Hematopoietic multipotent progenitor cell treated with erythropoietin and hydrocortisone succinate and interleukin-3 and kit ligand, for 17 days (in vitro differentiated cells): Measurements from ENCODE around the gene GCN1.
A peak's percentile ranks its signal among the peaks of the same experiment; 100 is the strongest.

ENCODE experiments used
- DNase-seq: peaks from one replicate; pipeline ENCODE4 v3.0.0-alpha.2; 2015; ENCODE audit warnings: low spot score

Gene GCN1

DNA sequence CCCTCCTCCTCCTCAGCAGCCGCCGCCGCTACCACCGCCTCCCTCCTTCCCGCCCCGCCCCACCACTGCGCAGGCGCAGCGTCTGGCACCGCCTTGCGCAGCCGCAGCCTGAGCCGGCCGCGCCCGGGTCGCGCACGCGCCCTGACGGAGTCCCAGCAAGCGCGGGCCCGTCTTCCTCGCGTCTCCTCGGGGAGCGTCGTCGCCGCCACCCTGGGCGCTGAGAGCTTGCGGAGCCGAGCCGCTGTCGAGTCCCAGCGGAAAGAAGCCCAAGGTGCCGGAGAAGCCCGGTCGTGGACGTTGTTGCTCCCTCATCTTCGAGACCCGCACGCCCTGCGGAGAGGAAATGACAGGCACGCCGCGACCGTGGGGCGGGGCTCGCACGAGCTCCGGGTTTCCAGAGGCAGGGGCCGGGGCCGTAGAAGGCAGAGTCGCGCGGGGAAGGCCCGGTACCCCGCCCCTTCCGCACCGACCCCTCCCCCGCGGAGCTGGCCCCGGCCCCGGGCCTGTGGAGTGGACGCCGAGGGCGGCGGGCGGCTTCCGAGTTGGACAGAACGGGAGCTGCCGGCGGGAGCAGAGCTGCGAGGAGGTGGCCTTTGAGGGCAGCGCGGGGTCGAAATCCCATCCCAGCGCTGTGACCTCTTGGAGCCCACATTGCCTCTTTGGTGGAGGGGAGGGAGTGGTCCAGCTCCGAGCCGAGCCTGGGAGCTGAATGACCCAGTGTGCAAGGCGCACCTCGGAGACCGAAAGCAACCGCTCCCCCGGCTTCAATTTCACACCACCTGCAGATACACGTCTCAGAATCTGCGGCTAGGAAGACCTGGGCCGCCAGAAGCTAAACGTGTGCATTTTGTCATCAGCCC lies 77.5 kb downstream of the GCN1 start:
- DNase-seq: peak; percentile 95

DNA sequence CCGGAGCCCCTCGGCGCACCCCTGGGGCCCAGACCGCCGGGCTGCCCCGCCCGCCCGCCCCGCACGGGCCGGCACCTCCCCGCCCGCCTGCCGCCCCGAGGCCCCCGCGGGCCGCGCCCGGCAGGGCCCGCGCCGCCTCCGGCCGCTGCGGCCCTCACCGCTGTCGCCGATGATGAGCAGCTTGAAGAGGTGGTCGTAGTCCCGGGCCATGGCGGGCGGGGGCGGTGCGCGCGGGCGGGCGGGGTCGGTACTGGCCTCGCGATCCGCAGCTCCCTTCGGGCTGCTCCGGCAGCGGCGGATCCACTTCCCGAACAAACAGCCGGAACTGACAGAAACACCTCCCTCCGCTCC lies 78.1 kb downstream of the GCN1 start, which contains the start of gene RAB35:
RAB35 (minus strand) TSS at position 313 of the 351 bp plus-strand sequence; CDS start at position 210, 103 bp downstream.
- no peak for DNase-seq

DNA sequence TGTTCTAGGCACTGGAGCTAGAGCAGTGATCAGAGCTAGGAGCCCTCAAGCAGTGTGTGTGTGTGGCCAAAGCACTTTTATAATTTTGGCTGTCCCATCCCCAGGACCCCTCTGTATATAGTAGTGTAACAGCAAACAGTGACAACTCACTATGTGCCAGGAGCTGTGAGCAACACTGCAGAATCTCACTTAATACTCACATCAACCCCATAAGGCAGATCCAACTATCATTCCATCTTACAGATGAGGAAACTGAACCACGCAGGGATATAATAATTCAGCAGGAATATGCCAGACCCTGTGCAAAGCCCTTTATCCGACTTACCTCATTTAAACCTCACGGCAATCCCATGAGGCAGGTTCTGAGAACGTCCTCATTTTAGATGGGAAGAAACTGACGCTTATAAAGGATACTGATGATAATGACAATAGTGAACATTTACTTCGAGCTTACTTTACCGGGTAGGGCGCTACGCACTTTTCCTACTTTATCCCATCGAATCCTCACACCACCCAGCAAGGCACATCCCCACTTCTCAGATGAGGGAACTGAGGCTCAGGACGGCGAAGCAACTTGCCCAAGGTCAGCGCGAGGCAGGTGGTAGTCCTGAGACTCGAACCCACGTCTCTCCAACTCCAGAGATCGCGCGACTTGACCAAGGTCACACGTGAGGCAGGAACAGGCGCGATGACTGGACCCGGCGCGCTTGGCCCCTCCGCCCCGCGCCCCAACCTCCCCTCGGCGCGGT lies 78.6 kb downstream of the GCN1 start:
- peak; percentile 49 for DNase-seq

DNA sequence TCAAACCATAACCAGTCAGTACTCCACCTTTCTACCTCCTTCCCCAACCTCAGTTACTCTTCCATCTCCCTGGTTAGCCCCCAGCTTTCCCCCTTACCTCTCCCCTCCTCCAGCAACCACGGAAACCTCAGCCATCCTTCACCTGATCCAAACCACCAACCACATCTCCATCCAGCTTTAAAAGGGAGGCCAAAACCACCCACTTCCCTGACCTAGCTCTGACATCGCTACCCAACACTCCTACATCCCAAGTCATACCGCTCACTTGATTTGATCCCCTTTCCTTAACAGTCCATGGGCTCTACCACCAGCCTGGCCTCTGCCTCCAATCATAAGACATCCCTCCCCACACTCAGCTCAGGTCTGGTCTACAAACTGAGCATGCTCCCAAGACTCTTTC lies 79.4 kb downstream of the GCN1 start:
- no peak for DNase-seq

DNA sequence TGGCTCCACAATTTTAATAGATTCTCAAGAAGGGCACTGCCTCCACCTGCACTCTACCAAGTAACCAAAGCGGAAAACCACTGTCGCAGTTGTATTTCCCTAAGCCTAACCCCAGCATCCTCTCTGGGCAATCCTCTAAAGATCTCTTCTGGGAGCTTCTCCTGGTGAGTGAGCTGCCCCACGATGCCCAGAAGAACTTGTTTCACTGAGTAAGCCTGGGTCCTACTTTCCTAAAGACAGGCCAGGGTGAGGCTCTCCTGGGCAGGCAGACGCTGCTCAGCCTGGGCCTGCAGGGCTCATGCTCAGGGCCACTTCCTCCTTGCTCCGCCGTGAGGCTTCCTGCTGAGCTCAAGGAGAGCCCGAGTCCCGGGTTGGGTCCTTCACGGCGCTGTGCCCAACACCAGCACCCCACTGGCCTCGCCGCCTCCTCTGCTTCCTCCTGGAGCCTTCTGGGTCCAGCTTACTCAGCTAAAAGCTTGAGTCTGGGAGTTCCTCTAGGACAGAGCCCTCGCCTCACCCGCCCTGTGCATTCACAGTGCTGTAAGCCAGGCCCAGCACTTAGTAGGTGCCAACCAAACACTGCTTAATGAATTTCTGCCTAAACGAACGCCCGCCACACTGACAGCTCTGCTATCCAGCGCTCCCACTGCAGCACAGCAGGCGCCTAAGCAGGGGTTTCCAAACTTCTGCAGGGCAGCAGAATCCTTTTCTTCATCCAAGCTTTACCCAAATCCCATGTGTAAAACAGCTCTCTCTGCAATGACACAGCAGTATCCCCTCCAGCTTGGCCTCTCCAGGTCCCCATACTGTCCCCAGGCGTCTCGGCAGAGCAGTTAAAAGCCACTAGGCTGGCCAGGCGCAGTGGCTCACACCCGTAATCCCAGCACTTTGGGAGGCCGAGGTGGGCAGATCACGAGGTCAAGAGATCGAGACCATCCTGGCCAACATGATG lies 83.7 kb downstream of the GCN1 start:
- no peak for DNase-seq

DNA sequence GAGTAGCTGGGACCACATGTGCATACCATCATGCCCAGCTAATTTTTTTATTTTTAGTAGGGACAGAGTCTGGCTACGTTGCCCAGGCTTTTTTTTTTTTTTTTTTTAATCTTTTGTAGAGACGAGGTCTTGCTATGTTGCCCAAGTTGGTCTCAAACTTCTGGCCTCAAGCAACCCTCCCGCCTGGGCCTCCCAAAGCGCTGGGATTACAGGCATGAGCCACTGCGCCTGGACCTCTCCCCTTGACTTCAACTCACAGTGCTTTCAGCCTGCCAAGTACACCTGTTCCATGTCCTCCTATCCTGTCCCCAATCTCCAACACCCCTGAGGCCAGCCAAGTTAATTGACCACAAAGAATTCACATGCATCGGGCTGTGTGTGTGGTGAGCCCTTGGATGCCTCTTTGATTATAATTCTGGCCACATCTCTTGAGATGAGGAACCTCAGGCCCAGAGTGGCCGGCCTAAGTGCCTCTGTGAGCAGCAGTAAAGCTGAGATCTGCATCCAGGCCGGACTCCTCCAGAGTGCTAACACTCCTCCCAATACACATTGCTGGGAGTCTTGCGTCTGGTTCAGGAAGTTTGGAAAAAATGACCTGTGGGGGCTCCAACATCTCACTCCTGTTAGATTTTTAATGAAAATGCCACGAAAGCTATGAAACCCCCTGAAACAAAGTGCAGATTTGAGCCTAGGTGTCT lies 84.8 kb downstream of the GCN1 start:
- DNase-seq: no peak

DNA sequence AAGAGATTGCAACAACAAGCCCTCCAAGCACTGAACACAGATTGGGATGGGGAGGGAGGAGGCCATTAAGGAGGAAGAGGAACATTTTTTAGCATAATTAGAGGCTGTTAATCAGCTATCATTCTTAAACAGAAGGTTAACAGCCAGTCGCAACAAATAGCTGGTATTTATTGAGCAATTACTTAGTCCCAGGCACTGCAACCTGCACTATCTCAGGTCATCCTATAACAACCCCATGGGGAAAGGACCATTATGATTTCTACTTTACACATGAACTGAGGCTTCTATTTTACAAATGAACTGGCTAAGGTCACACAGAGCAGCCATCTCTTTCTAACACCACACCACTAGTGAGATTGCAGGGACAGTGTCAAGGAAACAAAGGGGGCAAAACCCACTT lies 88.4 kb downstream of the GCN1 start:
- no peak for DNase-seq

DNA sequence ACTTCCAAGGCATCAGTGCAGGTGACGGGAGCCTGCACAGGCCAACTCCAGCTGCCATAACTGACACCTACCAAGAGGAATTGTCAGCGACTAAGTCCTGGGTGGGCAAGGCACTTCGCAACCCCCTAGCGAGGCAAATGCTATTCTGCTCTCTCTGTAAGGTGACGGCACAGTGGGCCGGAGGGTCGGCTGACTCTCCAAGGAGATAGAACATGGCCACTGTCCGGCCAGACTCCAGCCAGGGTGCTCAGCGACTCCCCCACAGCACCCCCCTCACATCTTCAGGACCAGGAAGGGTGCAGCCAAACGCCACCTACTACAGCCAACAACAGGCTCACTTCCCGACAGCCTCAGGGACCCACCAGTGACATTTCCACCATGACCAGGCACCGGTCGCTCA lies 91.1 kb downstream of the GCN1 start:
- DNase-seq: no peak

DNA sequence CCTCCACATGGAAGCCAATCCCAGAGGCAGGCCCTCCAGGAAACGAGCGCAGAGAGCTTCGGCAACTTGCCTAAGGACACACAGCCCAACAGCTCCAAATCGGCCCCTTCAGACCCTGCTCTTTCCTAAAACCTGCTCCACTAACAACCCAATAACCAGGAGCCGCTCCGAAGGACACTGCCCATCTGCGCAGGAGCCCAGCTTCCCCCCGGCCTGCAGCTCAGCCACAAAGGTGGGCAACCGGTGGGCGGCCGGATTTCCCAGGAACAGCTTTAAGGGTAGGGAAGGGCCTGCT lies 91.5 kb downstream of the GCN1 start:
- DNase-seq: no peak

DNA sequence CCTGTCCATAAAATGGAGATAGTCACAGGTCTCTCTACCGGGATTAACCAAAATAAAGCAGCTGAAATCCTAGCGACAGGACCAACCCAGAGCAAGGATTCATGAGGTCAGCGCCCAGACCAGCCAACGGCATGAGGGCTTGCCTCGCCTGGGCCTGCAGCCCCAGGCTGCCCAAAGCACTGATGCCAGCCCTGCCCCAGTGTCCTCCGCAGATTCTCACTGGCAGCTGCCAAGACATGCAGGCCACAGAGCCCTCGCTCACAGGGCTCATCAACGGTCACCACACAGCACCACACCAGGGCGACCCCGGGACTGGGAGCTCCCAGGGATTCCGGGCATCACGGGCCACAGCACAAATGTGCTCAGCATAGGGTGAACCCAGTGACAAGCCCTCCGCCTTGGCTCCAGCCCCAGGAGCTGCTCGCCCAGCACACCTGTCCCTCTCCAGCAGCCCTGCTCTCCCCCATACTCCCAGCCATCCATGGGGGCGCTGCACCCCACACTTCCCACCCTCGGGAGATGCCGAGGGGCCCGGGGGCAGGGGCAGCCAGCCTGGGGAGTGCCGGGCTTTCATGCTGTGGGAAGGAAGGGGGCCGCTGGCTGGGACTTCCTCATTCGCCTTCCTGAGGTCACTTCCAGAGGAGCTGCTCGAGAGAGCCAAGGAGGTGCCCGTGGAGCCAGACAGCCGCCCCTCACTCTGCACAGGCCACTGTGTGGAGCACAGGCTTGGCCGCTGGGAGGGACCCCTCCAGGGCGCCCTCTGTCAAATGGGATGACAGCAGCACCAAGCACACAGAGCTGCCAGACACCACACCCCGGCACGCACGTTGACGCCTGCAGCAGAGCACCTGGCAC lies 92.1 kb downstream of the GCN1 start:
- DNase-seq: no peak

DNA sequence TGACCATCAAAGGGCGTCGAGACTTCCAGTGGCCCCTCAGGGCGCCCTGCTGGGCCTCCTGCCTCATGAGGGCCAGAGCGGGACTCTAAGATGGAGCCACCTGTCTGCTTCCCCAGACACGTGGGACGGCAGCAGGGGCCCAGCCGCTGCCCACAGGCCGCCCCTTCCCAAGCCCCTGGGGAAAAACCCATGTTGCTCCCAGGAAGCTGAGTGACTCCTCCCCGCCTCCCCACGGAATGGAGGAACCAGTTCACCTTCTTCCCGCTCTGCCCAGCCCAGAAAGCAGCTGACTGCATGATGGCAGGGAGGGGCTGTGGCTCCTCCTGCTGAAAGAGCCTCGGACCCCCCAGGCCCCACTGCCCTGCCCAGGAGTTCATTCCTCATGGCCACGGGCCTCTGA lies 92.9 kb downstream of the GCN1 start:
- DNase-seq: no peak

DNA sequence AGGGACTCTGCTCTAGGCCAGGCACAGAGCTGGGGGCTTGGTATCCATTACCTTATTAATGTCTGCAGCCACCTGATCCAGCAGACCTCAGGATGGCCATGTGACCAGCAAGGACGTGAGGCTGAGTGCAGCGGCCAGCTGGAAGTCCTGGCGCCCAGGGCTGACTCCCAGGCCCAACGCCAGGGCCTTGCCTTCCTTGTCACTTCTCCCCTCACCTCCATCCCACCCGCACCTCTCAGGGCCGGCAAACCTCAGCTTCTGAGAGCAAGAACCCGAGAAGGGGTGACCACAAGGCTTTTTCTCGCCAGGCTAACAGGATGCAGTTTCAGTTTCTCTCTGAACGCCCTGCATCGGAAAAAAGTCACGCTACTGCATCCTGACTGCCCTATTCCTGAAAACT lies 93.3 kb downstream of the GCN1 start:
- no peak for DNase-seq

DNA sequence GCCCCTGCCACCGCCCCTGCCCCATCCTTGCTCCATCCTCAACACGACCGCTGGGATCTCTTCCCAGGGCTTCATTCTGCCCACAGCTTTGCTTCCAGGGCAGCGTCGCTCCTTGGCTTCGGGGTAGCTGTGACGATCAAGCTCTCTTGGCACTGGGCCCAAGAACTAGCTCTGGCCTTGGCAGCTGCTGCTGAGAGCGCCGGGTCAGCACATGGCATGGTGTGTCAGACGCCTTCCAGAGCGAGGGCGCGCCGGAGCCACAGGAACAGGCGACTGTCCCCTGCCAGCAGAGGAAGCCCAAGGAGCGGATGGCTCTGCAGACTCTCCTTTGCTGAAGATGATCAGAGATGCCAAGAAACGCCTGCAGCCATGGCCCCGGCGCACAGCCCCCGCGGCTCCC lies 93.9 kb downstream of the GCN1 start:
- no peak for DNase-seq

DNA sequence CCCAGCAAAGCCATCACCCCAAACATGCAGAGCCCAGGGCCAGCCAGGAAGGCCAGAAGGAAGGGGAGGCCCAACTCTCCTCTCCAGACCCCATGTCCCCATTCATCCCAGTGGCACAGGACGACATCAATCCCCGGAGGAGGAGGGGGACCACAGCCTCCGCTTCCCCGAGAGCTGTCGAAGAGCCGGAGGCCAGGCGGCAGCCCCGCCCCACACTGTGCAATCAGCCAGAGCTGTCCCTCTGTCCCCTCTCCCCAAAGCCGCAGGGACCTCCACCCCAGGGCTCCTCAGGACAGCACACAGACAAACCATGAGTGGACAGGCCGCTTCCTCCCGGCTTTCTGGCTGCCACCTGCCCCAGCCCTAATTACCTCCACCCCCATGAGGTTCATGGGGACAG lies 94.8 kb downstream of the GCN1 start:
- DNase-seq: no peak

DNA sequence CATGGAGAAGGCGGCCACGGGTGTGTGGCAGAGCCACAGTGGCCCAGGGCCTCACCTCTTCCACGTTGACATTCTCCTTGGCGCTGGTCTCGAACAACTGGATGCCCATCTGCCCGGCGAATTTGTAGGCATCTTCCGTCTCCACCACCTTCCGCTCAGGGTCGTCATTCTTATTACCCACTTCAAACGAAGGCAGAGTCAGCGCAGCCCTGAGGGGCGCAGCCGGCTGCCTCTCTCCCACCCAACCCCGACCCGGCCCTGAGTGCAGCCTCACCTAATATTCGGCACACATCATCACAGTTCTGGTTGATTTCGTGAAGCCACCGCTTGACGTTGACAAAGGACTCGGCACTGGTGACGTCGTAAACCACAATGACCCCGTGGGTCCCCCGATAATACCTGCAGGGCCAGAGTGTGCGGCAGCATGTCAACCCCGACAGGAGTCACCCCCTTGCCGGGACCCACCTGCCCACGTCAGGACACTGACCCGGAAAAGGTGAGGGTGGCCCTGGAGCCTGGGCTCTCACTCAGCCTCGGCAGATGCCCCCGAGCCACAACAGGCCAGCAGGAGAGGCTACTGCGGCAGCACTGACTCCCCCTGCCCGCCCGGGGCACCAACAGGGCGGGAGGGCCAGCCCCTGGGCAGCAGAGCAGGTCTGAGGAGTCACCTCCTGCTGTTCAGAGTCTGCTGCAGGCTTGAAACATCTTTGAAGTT lies 95.6 kb downstream of the GCN1 start:
- no peak for DNase-seq

DNA sequence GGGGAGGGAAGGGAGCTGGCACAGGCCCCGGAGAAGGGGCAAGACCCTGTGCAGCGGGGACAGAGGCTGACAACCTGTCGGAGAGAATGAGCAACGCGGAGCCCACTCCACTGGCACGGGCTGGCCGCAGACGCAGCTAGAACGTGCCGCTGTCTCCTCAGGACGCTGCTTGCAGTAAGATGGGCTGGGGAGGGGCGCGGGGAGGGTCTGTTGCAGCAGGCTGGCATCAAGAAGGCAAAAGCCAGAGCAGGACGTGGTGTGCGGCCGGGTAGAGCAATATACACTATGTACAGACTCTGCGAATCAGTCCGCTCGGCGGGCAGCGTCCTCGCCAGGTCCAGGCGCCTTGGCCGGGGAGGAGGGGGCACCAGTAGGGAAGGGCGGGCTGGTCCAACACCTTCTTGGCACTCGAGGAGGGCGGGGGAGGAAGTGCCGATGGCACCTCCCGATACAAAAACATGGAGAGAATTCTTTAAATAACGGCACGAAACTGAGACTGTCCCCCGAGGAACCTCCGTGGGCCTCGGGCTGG lies 97.8 kb downstream of the GCN1 start:
- no peak for DNase-seq

DNA sequence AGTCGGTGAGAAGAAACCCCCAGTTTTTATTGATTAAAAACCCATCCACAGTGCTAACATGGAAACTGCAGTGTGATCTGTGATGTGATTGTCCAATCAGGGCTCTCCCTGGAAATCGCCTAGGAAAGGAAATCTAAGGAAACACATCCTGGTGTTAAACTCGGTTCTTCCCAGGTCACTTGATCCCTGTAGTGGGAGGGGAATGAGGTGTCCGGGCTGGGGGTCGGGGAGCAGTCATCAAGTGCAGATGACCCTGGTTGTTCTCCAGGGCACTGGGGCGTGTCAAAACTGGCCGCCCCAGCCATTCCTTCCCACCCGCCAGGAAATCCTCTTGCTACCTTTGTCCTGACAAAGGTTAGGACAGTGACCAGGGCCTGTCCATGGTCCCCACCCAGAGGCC lies 98.8 kb downstream of the GCN1 start:
- DNase-seq: no peak

DNA sequence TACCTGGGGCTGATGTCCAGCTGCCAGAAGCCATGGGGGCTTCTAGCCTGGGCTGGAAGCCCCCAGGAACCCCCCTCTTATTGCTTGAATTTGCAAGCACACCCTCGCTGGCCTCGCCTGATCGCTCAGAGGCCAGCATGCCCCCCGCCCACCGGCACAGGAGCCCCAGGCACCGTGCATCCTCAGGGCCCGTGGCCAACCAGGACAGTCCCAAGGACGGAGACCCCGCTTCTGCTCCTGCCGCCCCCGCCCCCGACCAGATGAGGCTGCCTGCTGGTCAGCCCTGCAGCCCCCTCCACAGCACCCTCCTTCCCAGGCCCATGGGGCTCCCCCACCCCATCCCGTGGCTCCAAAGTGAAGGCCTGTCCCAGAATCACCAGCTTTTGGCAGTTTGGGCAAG lies 99.2 kb downstream of the GCN1 start:
- DNase-seq: no peak

DNA sequence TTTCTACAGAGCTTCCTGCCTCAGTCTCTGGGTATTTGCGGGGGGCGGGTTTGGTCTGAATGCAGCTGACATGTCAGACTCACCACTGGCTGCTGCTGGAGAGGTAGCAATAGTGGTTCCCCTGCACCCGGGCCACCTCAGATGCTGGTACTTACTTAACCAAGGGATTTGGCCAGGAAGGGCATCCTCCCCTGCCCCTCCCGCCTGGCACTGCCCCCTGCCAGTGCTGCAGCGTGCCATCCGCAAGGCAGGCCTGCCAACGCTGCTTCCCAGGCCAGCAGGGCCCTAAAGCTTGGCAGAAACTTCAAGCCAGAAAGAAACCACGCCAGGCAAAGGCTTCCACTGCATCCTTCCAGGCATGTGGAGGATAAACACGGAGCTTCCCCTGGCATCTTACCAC lies 100.0 kb downstream of the GCN1 start:
- no peak for DNase-seq
